Measurements from ENCODE around the gene COL7A1. TPM values are rescaled to one million over a fixed set of nuclear protein-coding genes. Genes with fewer than 3 reads are reported as not detected.
A peak's percentile ranks its signal among the peaks of the same experiment; 100 is the strongest.

The COL7A1 gene
- total and polyA plus RNA-seq, 2 of the 8 experiments (the other 6 are each of a cell fraction or from before 2014, with no cell fraction given), result 10.7 to 13.9 TPM

GRCh38 chr3:48609088-48610005, 14.2 kb upstream of the COL7A1 start, which contains the start of gene UQCRC1 (continued):
- no peak for TF ChIP-seq MAFK (IDR thresholded peaks at IDR 0.05; ENCODE audit: low read depth, low read length)
- no peak for TF ChIP-seq POU5F1 (IDR thresholded peaks at IDR 0.05; ENCODE audit: low read depth, low read length)
- peak; percentile 85 to 87 for TF ChIP-seq POLR2A (IDR thresholded peaks at IDR 0.05; ENCODE audit: control extremely low read depth in 1 of 2, low read depth in 2 of 2, low read length in 2 of 2)
- no peak for TF ChIP-seq E2F6 (IDR thresholded peaks at IDR 0.05)
- TF ChIP-seq HDAC6 (IDR thresholded peaks at IDR 0.05; ENCODE audit: low read depth, low read length), result no peak
- no peak for TF ChIP-seq SP2 (IDR thresholded peaks at IDR 0.05; ENCODE audit: low read length)
- no peak for TF ChIP-seq EZH2 (IDR thresholded peaks at IDR 0.05; ENCODE audit: low read depth, low read length, severe bottlenecking)
- TF ChIP-seq BACH1 (IDR thresholded peaks at IDR 0.05; ENCODE audit: low read length), result peak; percentile 69; the same call in 1 of the 2 replicates
- TF ChIP-seq SP1 (IDR thresholded peaks at IDR 0.05; ENCODE audit: low read depth, low read length), result no peak
- no peak for TF ChIP-seq CTBP2 (IDR thresholded peaks at IDR 0.05; ENCODE audit: borderline replicate concordance, insufficient read depth, insufficient read length, low read length)
- no peak for TF ChIP-seq RXRA (IDR thresholded peaks at IDR 0.05; ENCODE audit: insufficient read depth, low read depth, low read length)
- TF ChIP-seq FOSL1 (IDR thresholded peaks at IDR 0.05; ENCODE audit: insufficient read depth, low read depth, low read length), result no peak
- no peak for TF ChIP-seq RFX5 (IDR thresholded peaks at IDR 0.05; ENCODE audit: borderline replicate concordance, low read depth, low read length)
- peak; percentile 97; the same call in 1 of the 2 replicates for TF ChIP-seq RBBP5 (IDR thresholded peaks at IDR 0.05; ENCODE audit: borderline replicate concordance, low read depth, low read length)
- no peak for TF ChIP-seq CEBPB (IDR thresholded peaks at IDR 0.05; ENCODE audit: low read depth, low read length)
- TF ChIP-seq JUND (IDR thresholded peaks at IDR 0.05; ENCODE audit: low read length), result no peak
- peak; percentile 85 for TF ChIP-seq NRF1 (IDR thresholded peaks at IDR 0.05; ENCODE audit: low read depth, low read length)
- peak; percentile 84 for TF ChIP-seq TAF1 (IDR thresholded peaks at IDR 0.05; ENCODE audit: low read depth, low read length)
- TF ChIP-seq SIRT6 (IDR thresholded peaks at IDR 0.05; ENCODE audit: low read length), result no peak
- no peak for TF ChIP-seq SRF (IDR thresholded peaks at IDR 0.05; ENCODE audit: low read depth, low read length)
- peak; percentile 87 for TF ChIP-seq TBP (IDR thresholded peaks at IDR 0.05; ENCODE audit: low read depth, low read length)
- TF ChIP-seq YY1 (IDR thresholded peaks at IDR 0.05; ENCODE audit: low read depth, low read length), result peak; percentile 96
- TF ChIP-seq ZNF274 (IDR thresholded peaks at IDR 0.05; ENCODE audit: borderline replicate concordance, extremely low read depth, low read length), result no peak
- TF ChIP-seq EGR1 (IDR thresholded peaks at IDR 0.05; ENCODE audit: borderline replicate concordance, low read depth, low read length), result no peak
- no peak for TF ChIP-seq TEAD4 (IDR thresholded peaks at IDR 0.05; ENCODE audit: low read depth, low read length)

Measured in H1 (cell line).